Measurements from ENCODE around the gene AMN1.

Gene AMN1

GRCh38 chr12:31627456-31628054, 101.3 kb downstream of the AMN1 start:
- no peak for DNase-seq

- no peak for DNase-seq
These were observed 102.4 kb downstream of the AMN1 start for GRCh38 chr12:31626270-31626995.

GRCh38 chr12:31622038-31622437, 106.8 kb downstream of the AMN1 start:
- no peak for DNase-seq
